OCI-LY3 (cell line): ENCODE data around the gene MUCL3.

ENCODE experiments used
- CTCF ChIP-seq: fragments of 200-600, 300-600 bp; sonication (generic); IDR thresholded peaks from 2 replicates; pipeline ENCODE4 v1.5.1; 2014; ENCODE audit warnings: antibody characterized with exemption, low read length, low read depth
- EZH2phosphoT487 ChIP-seq: fragments of 200-600 bp; shearing (Covaris generic); IDR thresholded peaks from 2 replicates; pipeline ENCODE4 v1.6.1; 2018; ENCODE audit warnings: antibody characterized with exemption, mixed run types, low read depth

DNA sequence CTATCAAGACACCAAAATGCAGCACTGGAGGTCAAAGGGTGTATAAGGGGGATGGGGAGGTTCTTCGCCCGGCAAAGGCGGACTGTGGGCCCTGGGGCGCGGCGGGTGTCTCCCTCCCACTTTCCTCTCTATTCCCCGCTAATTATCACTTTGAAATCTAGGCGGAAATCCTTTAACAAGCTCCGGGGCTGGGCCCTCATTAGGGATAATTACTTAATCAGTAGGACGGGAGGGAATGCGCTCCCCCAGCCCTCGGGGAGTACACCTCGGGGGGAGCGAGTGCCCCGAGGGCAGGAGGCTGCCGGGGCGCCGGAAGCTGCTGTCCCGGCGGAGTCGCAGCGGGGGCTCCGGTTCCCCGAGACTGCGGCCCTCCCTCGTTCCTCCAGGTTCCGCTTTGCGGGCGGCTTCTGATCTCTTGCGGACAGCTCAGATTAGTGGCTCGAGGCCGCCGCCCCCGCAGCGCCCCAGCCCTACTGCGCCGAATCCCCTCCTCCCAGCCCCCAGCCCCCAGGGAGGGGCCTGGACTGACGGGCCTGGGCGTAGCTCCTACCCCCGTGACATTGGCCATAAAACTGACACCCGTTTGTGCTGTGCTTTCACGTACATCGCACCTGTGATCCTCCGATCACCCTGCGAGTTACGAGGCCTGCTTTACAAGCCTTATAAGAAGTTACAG is 14.7 kb downstream of the MUCL3 start:
- TF ChIP-seq CTCF (no peak), EZH2phosphoT487 (no peak)
